HCT116 (cell line): ENCODE results near the gene TSPOAP1. TPM values are rescaled to one million over a fixed set of nuclear protein-coding genes. Genes with fewer than 3 reads are reported as not detected.
A peak's percentile ranks its signal among the peaks of the same experiment; 100 is the strongest.

Experiments
- ATAC-seq: fragments of 200-7000 bp; cut with Tn5 transposase; 2 replicates; pipeline ENCODE4 v1.9.1; 2020; ENCODE audit warnings: mild to moderate bottlenecking, moderate library complexity
- BruUV-seq: library from RNA; stranded (reverse); fragments of 400-500 nt; replicated peaks from 2 replicates; lab custom pipeline; 2021; lab: Mats Ljungman, UMichigan
- CTCF ChIA-PET: fragments of 300-600 bp; sonication (Branson Sonifier 250); formaldehyde crosslinking; loops from one replicate; lab custom pipeline; 2021; ENCODE audit warnings: antibody characterized with exemption; lab: Charles Lee
- POLR2A ChIA-PET: fragments of 300-600, 350-600 bp; sonication (Branson Sonifier 250); formaldehyde crosslinking; loops from one replicate; lab custom pipeline; 2021; ENCODE audit warnings: antibody characterized with exemption; lab: Charles Lee
- RAD21 ChIA-PET, 2 experiments: fragments of 300-600 bp; sonication (Branson Sonifier 250); formaldehyde crosslinking; loops; one replicate each; lab custom pipeline; 2023; ENCODE audit warnings: low total read pairs in 2 of 2; ENCODE audit not compliant: uncharacterized antibody in 2 of 2, unreplicated experiment in 2 of 2, low non-redundant PET in 1 of 2; lab: Charles Lee
- DNase-seq: peaks from one replicate; pipeline ENCODE4 v3.0.0-alpha.2; 2010; ENCODE audit warnings: low read depth, low spot score
- H2AFZ ChIP-seq: fragments of 200-600 bp; shearing (Covaris generic), sonication (generic); 2 replicates; pipeline ENCODE4 v1.6.1; 2017; ENCODE audit warnings: low read depth, mixed run types, mixed read lengths, antibody characterized with exemption, low read length; ENCODE audit not compliant: poor library complexity, severe bottlenecking
- H3K27ac ChIP-seq: 2 replicates; pipeline ENCODE4 v1.5.1; 2012; ENCODE audit warnings: low read depth, low read length
- H3K27me3 ChIP-seq: fragments of 200-600 bp; sonication (generic); 2 replicates; pipeline ENCODE4 v1.6.1; 2016; ENCODE audit warnings: mixed run types, low read length, mixed read lengths; ENCODE audit not compliant: insufficient read depth
- H3K36me3 ChIP-seq, 2 experiments: fragments of 200-500 bp in 1 of 2; fragments of 200-600 bp in 1 of 2; sonication (Bioruptor generic) in 1 of 2; sonication (generic) in 1 of 2; 2 replicates each; pipeline versions ENCODE4 v1.5.1 to v1.6.1; 2014 to 2016; ENCODE audit warnings: low read length in 2 of 2, inconsistent platforms in 1 of 2, mixed read lengths in 1 of 2, mixed run types in 1 of 2; ENCODE audit not compliant: insufficient read depth in 2 of 2, control insufficient read depth in 1 of 2
- H3K4me1 ChIP-seq, 2 experiments: fragments of 200-600 bp in 1 of 2; sonication (generic) in 1 of 2; 2 replicates each; pipeline versions ENCODE4 v1.5.1 to v1.6.1; 2012 to 2017; ENCODE audit warnings: low read length in 2 of 2, inconsistent platforms in 1 of 2, mild to moderate bottlenecking in 1 of 2, mixed read lengths in 1 of 2, mixed run types in 1 of 2, moderate library complexity in 1 of 2; ENCODE audit not compliant: insufficient read depth in 2 of 2, control insufficient read depth in 1 of 2
- H3K4me2 ChIP-seq: fragments of 200-600 bp; sonication (generic); 2 replicates; pipeline ENCODE4 v1.6.1; 2017; ENCODE audit warnings: mixed run types, low read length, mixed read lengths
- H3K4me3 ChIP-seq, 2 experiments: fragments of 200-600 bp in 1 of 2; sonication (generic) in 1 of 2; replicated peaks in 1 of 2; 2 replicates each; pipeline ENCODE4 v1.5.1; 2011 to 2016; ENCODE audit warnings: low read length in 2 of 2, control low read depth in 1 of 2, low read depth in 1 of 2, mild to moderate bottlenecking in 1 of 2, mixed read lengths in 1 of 2, mixed run types in 1 of 2
- H3K79me2 ChIP-seq: fragments of 200-600 bp; sonication (generic); 2 replicates; pipeline ENCODE4 v1.6.1; 2017; ENCODE audit warnings: mild to moderate bottlenecking, mixed run types, low read length, moderate library complexity, mixed read lengths; ENCODE audit not compliant: insufficient read depth
- H3K9ac ChIP-seq: fragments of 200-600 bp; sonication (generic); 2 replicates; pipeline ENCODE4 v1.6.1; 2016; ENCODE audit warnings: low read length, mixed read lengths
- H3K9me2 ChIP-seq: fragments of 200-600 bp; sonication (generic), shearing (Covaris generic); 2 replicates; pipeline ENCODE4 v1.6.1; 2017; ENCODE audit warnings: mixed run types, mild to moderate bottlenecking, moderate library complexity; ENCODE audit not compliant: insufficient read depth
- H3K9me3 ChIP-seq, 2 experiments: fragments of 200-500 bp in 1 of 2; fragments of 200-600 bp in 1 of 2; sonication (Bioruptor generic) in 1 of 2; sonication (generic) in 1 of 2; 2 replicates each; pipeline ENCODE4 v1.6.1; 2014 to 2017; ENCODE audit warnings: low read length in 2 of 2, mixed read lengths in 2 of 2, inconsistent platforms in 1 of 2, low read depth in 1 of 2, mild to moderate bottlenecking in 1 of 2, mixed run types in 1 of 2, moderate library complexity in 1 of 2; ENCODE audit not compliant: control insufficient read depth in 1 of 2, insufficient read depth in 1 of 2
- H4K20me1 ChIP-seq: fragments of 200-600 bp; sonication (generic), shearing (Covaris generic); 2 replicates; pipeline ENCODE4 v1.6.1; 2017; ENCODE audit warnings: mixed run types, mild to moderate bottlenecking, moderate library complexity; ENCODE audit not compliant: insufficient read depth
- CBX3 ChIP-seq: IDR thresholded peaks from 2 replicates; pipeline ENCODE4 v1.6.1; 2012; ENCODE audit warnings: low read depth
- CEBPB ChIP-seq: IDR thresholded peaks from 2 replicates; pipeline ENCODE4 v1.6.1; 2012; ENCODE audit warnings: low read depth
- ELF1 ChIP-seq: IDR thresholded peaks from 2 replicates; pipeline ENCODE4 v1.6.1; 2012; ENCODE audit warnings: low read depth, borderline replicate concordance
- EZH2phosphoT487 ChIP-seq: fragments of 200-600 bp; IDR thresholded peaks from 2 replicates; pipeline ENCODE4 v1.6.1; 2018; ENCODE audit warnings: antibody characterized with exemption, borderline replicate concordance
- FOSL1 ChIP-seq: IDR thresholded peaks from 2 replicates; pipeline ENCODE4 v1.6.1; 2012; ENCODE audit warnings: low read depth
- POLR2A ChIP-seq: IDR thresholded peaks from 2 replicates; pipeline ENCODE4 v1.7.0; 2011; ENCODE audit warnings: borderline replicate concordance; ENCODE audit not compliant: insufficient read depth, insufficient read length; ENCODE audit errors: extremely low read depth
- POLR2AphosphoS5 ChIP-seq: IDR thresholded peaks from 2 replicates; pipeline ENCODE4 v1.6.1; 2011; ENCODE audit warnings: mild to moderate bottlenecking, low read depth, low read length, moderate library complexity
- RAD21 ChIP-seq: IDR thresholded peaks from 2 replicates; pipeline ENCODE4 v1.6.1; 2012; ENCODE audit warnings: low read depth, mild to moderate bottlenecking
- SIN3A ChIP-seq: IDR thresholded peaks from 2 replicates; pipeline ENCODE4 v1.6.1; 2012; ENCODE audit warnings: low read depth
- SRF ChIP-seq: IDR thresholded peaks from 2 replicates; pipeline ENCODE4 v1.6.1; 2012; ENCODE audit warnings: low read depth
- TCF7L2 ChIP-seq: IDR thresholded peaks from 2 replicates; pipeline ENCODE4 v1.7.0; 2011; ENCODE audit warnings: borderline replicate concordance, inconsistent platforms; ENCODE audit not compliant: insufficient read depth, insufficient read length; ENCODE audit errors: extremely low read depth
- YY1 ChIP-seq: IDR thresholded peaks from 2 replicates; pipeline ENCODE4 v1.6.1; 2011; ENCODE audit warnings: low read length, low read depth, moderate library complexity, mild to moderate bottlenecking; ENCODE audit not compliant: insufficient replicate concordance; ENCODE audit errors: extremely low read depth
- intact Hi-C: fragments of 100-400 bp; cut with micrococcal nuclease; formaldehyde crosslinking; loops from 2 replicates; pipeline ENCODE4 v1.10.0; 2022
- total RNA-seq: library from RNA; stranded (reverse); gene quantifications from one replicate; pipeline ENCODE4 v1.2.1, GENCODE V29; 2021; ENCODE audit not compliant: unreplicated experiment
- TF ChIP-seq, protein P1 (sequence below): IDR thresholded peaks from 2 replicates; pipeline ENCODE4 v1.6.1; 2012
- TF ChIP-seq, protein P2 (sequence below): IDR thresholded peaks from 2 replicates; pipeline ENCODE4 v1.6.1; 2011; ENCODE audit warnings: mild to moderate bottlenecking, low read length, moderate library complexity; ENCODE audit not compliant: insufficient replicate concordance; ENCODE audit errors: extremely low read depth

Gene TSPOAP1
- total RNA-seq, 1 experiment from 2014 or later = 0.27 TPM

DNA sequence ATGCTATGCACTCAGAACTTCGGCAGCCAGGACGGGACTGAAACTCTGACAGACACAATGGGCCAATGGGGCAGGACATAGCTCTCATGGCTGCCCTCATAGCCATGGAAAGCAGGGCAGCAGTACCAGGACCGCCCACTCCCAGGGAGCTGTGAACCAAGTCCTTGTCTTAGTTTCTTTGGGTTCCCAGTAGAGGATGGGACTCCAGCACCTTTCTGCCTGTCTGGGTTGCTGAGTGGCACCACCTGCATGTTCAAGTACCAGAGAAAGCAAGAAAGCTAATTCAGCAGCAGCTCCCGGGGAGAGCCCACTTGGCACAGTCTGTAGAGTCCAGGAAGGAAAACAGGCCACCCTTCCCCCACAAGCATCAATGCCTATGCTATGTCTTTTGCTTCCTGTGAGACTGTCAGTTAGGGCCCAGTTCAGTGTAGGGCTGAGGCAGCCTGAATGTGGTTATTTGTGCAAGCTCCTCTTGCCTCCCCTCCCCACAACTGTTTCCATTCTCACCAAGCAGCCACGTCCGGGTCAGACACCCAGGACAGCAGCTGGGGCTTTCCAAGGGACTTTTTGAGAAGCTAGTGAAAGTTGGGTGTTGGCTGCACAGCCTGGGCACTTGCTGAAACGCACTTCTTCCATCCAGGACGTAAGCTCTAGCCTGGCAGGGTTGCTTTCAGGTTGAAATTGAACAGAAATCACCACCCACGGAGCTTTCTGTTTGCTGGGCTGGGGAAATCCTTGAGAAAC, 15.6 kb upstream of the TSPOAP1 start:
- H3K9me3 ChIP-seq = no peaks in the 10 kb centered on the region
- no peak overlapping the region for H3K4me3 ChIP-seq
- TF ChIP-seq TCF7L2 (no peak), SRF (no peak), FOSL1 (no peak)
- TF ChIP-seq, protein P1, sequence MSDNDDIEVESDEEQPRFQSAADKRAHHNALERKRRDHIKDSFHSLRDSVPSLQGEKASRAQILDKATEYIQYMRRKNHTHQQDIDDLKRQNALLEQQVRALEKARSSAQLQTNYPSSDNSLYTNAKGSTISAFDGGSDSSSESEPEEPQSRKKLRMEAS = no peak
- CTCF ChIA-PET = interaction anchor here (1.1 to 2.1 kb wide), 2 partner anchors 27 to 74 kb away, joined by 3 to 6 read pairs; no protein-coding TSS in a partner anchor
- no peak overlapping the region for H3K4me2 ChIP-seq
- POLR2A ChIA-PET = interaction anchor here (1.1 to 2.4 kb wide), 3 partner anchors 27 to 73 kb away, joined by 3 to 10 read pairs (median 4); partner anchors contain the start of gene RNF43
- intact Hi-C loops = no loop called here
- H3K9ac ChIP-seq = no peak overlapping the region
- DNase-seq (no peak), ATAC-seq (peak; percentile 16; the same call in 1 of the 2 replicates)
- H3K27ac ChIP-seq = no peak overlapping the region
- H3K36me3 ChIP-seq = peaks cover 50 to 53% of the 10 kb centered on the region in 2 experiments
- no peak overlapping the region for H2AFZ ChIP-seq
- peaks cover 4% of the 10 kb centered on the region for H3K79me2 ChIP-seq
- no TSS peak for BruUV-seq
- no peaks in the 10 kb centered on the region for H3K9me2 ChIP-seq
- RAD21 ChIA-PET = interaction anchor here in 1 of 2 experiments (1.1 kb wide), 1 partner anchor 27 kb away, joined by 3 read pairs; no protein-coding TSS in a partner anchor
- H3K27me3 ChIP-seq = no peaks in the 10 kb centered on the region
- H3K4me1 ChIP-seq = peaks cover 0 to 4% of the 10 kb centered on the region in 2 experiments; a peak in 2 of 4 replicates
- H4K20me1 ChIP-seq = no peaks in the 10 kb centered on the region

DNA sequence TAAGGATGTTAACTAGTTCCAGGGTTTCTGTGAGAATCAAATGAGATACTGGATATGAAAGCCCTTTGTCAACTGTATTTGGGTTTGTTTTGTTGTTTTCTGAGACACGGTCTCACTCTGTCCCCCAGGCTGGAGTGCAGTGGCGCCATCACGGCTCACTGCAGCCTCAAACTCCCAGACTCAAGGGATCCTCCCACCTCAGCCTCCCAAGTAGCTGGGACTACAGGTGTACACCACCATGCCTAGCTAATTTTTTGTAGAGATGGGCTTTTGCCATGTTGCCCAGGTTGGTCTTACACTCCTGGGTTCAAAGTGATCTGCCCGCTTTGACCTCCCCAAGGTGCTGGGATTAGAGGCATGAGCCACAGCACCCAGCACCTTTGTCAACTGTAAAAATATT, 14.5 kb upstream of the TSPOAP1 start:
- DNase-seq (no peak), ATAC-seq (no peak)
- H2AFZ ChIP-seq = no peak overlapping the region
- no peaks in the 10 kb centered on the region for H3K27me3 ChIP-seq
- H3K36me3 ChIP-seq = peaks cover 40 to 42% of the 10 kb centered on the region in 2 experiments
- H3K9ac ChIP-seq = no peak overlapping the region
- H3K4me1 ChIP-seq = peaks cover 6 to 15% of the 10 kb centered on the region in 2 experiments; a peak in 3 of 4 replicates
- no peak overlapping the region for H3K27ac ChIP-seq
- H3K9me2 ChIP-seq = no peaks in the 10 kb centered on the region
- no peaks in the 10 kb centered on the region for H4K20me1 ChIP-seq
- no TSS peak for BruUV-seq
- ChIA-PET CTCF (interaction anchor here (2.1 kb wide), 1 partner anchor 26 kb away, joined by 6 read pairs; no protein-coding TSS in a partner anchor), RAD21 (no interaction called here), POLR2A (interaction anchor here (0.6 to 2.4 kb wide), 5 partner anchors 9 to 74 kb away, joined by 3 to 10 read pairs (median 4); partner anchors contain the start of genes RNF43 and SUPT4H1)
- no peak overlapping the region for H3K4me2 ChIP-seq
- no peak overlapping the region for H3K4me3 ChIP-seq
- H3K79me2 ChIP-seq = no peaks in the 10 kb centered on the region
- TF ChIP-seq ELF1 = no peak
- no peak for TF ChIP-seq EZH2phosphoT487
- TF ChIP-seq CEBPB = no peak
- TF ChIP-seq POLR2A = no peak
- TF ChIP-seq YY1 = no peak
- no peak for TF ChIP-seq FOSL1
- TF ChIP-seq CBX3 = no peak
- TF ChIP-seq TCF7L2 = no peak
- TF ChIP-seq POLR2AphosphoS5 = no peak
- no peak for TF ChIP-seq SIN3A
- no peak for TF ChIP-seq RAD21
- TF ChIP-seq, protein P2, sequence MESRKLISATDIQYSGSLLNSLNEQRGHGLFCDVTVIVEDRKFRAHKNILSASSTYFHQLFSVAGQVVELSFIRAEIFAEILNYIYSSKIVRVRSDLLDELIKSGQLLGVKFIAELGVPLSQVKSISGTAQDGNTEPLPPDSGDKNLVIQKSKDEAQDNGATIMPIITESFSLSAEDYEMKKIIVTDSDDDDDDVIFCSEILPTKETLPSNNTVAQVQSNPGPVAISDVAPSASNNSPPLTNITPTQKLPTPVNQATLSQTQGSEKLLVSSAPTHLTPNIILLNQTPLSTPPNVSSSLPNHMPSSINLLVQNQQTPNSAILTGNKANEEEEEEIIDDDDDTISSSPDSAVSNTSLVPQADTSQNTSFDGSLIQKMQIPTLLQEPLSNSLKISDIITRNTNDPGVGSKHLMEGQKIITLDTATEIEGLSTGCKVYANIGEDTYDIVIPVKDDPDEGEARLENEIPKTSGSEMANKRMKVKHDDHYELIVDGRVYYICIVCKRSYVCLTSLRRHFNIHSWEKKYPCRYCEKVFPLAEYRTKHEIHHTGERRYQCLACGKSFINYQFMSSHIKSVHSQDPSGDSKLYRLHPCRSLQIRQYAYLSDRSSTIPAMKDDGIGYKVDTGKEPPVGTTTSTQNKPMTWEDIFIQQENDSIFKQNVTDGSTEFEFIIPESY = no peak
- no peak for TF ChIP-seq SRF
- intact Hi-C loops = no loop called here
- no peaks in the 10 kb centered on the region for H3K9me3 ChIP-seq
